ENCODE results near the gene TDRD1. TPM values are rescaled to one million over a fixed set of nuclear protein-coding genes. Genes with fewer than 3 reads are reported as not detected.

TDRD1 gene
- total and polyA plus RNA-seq, 10 of the 15 experiments (the other 5 are each of a cell fraction or from before 2014, with no cell fraction given) = 0.03 to 0.04 TPM; not detected in 8

DNA sequence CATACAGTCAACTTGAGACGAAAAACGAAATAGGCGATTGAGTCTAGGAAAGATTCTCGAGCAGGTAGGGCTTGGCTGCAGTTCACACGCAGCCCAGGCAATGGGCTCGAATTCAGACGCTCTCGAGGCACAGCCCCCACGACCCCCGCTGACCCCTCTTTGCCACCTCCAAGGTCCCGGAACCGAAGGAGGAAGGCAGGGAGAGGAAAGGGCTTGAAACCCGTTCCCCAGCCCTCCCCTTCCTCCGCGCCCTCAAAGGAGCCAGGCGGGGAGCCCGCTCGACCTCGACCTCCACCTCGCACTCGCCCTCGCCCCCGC is 5.6 kb upstream of the TDRD1 start (continued):
- TF ChIP-seq NRF1 (conservative IDR thresholded peaks at IDR 0.05; ENCODE audit: low read depth, low read length) (no peak), CREB1 (IDR thresholded peaks at IDR 0.05; ENCODE audit: low read depth) (no peak), NR2F1 (conservative IDR thresholded peaks at IDR 0.05) (peak; percentile 65; the same call in 1 of the 2 replicates), ZZZ3 (IDR thresholded peaks at IDR 0.05; ENCODE audit: control insufficient read depth, insufficient read length, low read depth) (no peak), LARP7 (IDR thresholded peaks at IDR 0.05) (no peak; the same call in 1 of the 2 replicates), IKZF2 (IDR thresholded peaks at IDR 0.05) (0 out of 4 replicates have a peak, but pooled peaks of 1 of the 2 experiments have one; percentile 8)

DNA sequence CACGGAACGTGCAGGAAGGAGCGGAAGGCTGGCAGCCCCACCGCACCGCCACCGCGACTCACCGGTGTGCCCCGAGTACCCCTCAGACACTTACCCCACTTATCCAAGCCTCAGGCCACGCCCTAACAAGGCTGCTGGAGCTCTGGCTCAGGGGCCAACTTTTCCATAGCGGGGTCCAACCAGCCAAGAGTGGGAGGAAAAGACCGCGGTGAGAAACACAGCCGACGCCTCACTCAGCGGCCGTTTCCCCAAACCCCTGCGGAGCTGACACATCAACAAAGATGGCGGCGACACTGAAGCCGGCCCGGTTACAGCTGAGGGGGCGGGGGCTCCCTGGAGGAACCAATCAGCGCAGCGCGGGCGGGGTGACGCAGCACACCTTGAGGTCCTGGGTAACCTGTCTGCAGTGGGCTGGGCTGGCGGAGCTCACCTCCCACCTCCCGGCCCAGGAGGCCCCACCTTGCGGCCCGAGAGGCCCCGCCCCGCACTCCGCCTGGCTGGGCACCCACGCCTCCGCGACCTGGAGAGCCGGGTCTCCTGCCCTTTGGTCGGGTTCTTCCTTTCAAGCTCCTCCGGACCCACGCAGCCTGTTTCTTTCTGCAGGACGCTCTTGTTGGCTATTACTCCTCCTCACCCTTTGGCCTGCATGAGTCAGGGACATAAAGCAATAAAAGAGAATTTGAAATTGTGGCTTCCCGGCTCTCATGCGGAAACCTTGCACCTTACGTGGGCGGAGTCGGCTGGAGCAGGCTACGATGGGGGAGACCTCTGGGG is 5.0 kb upstream of the TDRD1 start, which contains the start of gene CCDC186:
TSS of gene CCDC186 (minus strand) at position 283 of the 774 bp plus-strand sequence. CDS start 10,935 bp downstream, outside the sequence.
- ChIA-PET SMC1A (ENCODE audit: uncharacterized antibody, unreplicated experiment) (interaction anchor here (1.0 to 1.8 kb wide), 4 partner anchors 11 to 488 kb away, joined by 3 to 5 read pairs (median 4); no protein-coding TSS in a partner anchor), RAD21 (ENCODE audit: unreplicated experiment) (interaction anchor here (1.6 kb wide), 1 partner anchor 285 kb away, joined by 5 read pairs; no protein-coding TSS in a partner anchor), POLR2A (interaction anchor here (1.0 to 1.3 kb wide), 2 partner anchors 15 to 495 kb away, joined by 3 read pairs; no protein-coding TSS in a partner anchor), CTCF (interaction anchor here (0.8 to 1.3 kb wide), 5 partner anchors 13 to 130 kb away, joined by 3 read pairs; no protein-coding TSS in a partner anchor)
- Histone ChIP-seq H3K27me3 (replicated peaks in 1 of 2; ENCODE audit: control insufficient read depth in 2 of 2, insufficient read depth in 2 of 2, low read length in 1 of 2) (no peaks in the 10 kb centered on the region), H3K9me3 (replicated peaks; ENCODE audit: control insufficient read depth, insufficient read depth, low read length) (no peaks in the 10 kb centered on the region), H3K4me3 (peak within 1 kb of the TSS; percentile 91), H3K9ac (ENCODE audit: control insufficient read depth, insufficient read depth, low read length) (peak within 1 kb of the TSS; percentile 95), H4K20me1 (ENCODE audit: control insufficient read depth, insufficient read depth) (no peaks in the 10 kb centered on the region), H3K36me3 (ENCODE audit: control insufficient read depth in 2 of 2, insufficient read depth in 2 of 2, low read length in 1 of 2) (no peaks in the 10 kb centered on the region), H2AFZ (ENCODE audit: control insufficient read depth, low read depth, low read length) (peak within 1 kb of the TSS; percentile 94), H3K4me1 (ENCODE audit: control insufficient read depth, insufficient read depth, low read length) (peaks cover 4% of the 10 kb centered on the region), H3K79me2 (ENCODE audit: control insufficient read depth, insufficient read depth, low read length) (peaks cover 29% of the 10 kb centered on the region), H3K27ac (ENCODE audit: control insufficient read depth, insufficient read depth) (peak within 1 kb of the TSS; percentile 82), H3K4me2 (ENCODE audit: control insufficient read depth, insufficient read depth) (peak within 1 kb of the TSS; percentile 95)
- ATAC-seq (peak; percentile 98), DNase-seq (ENCODE audit: low read depth, low spot score) (peak; percentile 79), FAIRE-seq (peak; percentile 82)
- intact Hi-C loops (cut with micrococcal nuclease; ENCODE audit: unreplicated experiment) = no loop called here
- in situ Hi-C loops (cut with MboI) = no loop called here
- WGBS (ENCODE audit: insufficient coverage, insufficient replicate concordance, low lambda C conversion rate, missing lambda C conversion rate) = 2% methylated on average over 49 of the region's 49 CpGs
- no TSS peak for BruUV-seq (replicated peaks)
- TF ChIP-seq POLR2A (IDR thresholded peaks at IDR 0.05; ENCODE audit: low read depth, low read length) = peak; percentile 96
- TF ChIP-seq SMAD1 (IDR thresholded peaks at IDR 0.05; ENCODE audit: low read depth, partially characterized antibody) = peak; percentile 58
- peak; percentile 53; the same call in 1 of the 2 replicates for TF ChIP-seq HDGF (IDR thresholded peaks at IDR 0.05)
- peak; percentile 78; the same call in 1 of the 2 replicates for TF ChIP-seq ASH2L (IDR thresholded peaks at IDR 0.05; ENCODE audit: borderline replicate concordance, low read depth)
- TF ChIP-seq SIN3A (IDR thresholded peaks at IDR 0.05; ENCODE audit: low read depth, low read length) = peak; percentile 69; the same call in 1 of the 2 replicates
- TF ChIP-seq TBL1XR1 (IDR thresholded peaks at IDR 0.05; ENCODE audit: low read depth, low read length) = peak; percentile 28; the same call in 1 of the 2 replicates
- no peak for TF ChIP-seq TCF7 (IDR thresholded peaks at IDR 0.05; ENCODE audit: borderline replicate concordance)
- TF ChIP-seq, protein P1, sequence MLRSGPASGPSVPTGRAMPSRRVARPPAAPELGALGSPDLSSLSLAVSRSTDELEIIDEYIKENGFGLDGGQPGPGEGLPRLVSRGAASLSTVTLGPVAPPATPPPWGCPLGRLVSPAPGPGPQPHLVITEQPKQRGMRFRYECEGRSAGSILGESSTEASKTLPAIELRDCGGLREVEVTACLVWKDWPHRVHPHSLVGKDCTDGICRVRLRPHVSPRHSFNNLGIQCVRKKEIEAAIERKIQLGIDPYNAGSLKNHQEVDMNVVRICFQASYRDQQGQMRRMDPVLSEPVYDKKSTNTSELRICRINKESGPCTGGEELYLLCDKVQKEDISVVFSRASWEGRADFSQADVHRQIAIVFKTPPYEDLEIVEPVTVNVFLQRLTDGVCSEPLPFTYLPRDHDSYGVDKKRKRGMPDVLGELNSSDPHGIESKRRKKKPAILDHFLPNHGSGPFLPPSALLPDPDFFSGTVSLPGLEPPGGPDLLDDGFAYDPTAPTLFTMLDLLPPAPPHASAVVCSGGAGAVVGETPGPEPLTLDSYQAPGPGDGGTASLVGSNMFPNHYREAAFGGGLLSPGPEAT (IDR thresholded peaks at IDR 0.05; ENCODE audit: low read depth) = peak; percentile 37; the same call in 1 of the 2 replicates
- TF ChIP-seq CREM (IDR thresholded peaks at IDR 0.05; ENCODE audit: low read depth) = peak; percentile 51; the same call in 1 of the 2 replicates
- TF ChIP-seq YY1 (IDR thresholded peaks at IDR 0.05; ENCODE audit: low read depth, low read length) = peak; percentile 96
- 0 out of 2 replicates have a peak, but pooled peaks have one; percentile 11 for TF ChIP-seq DPF2 (IDR thresholded peaks at IDR 0.05)
- TF ChIP-seq TAF1 (IDR thresholded peaks at IDR 0.05; ENCODE audit: borderline replicate concordance, low read depth, low read length) = peak; percentile 80; the same call in 1 of the 2 replicates
- peak; percentile 83 for TF ChIP-seq CREB1 (IDR thresholded peaks at IDR 0.05; ENCODE audit: low read depth)
- TF ChIP-seq EGR1 (IDR thresholded peaks at IDR 0.05; ENCODE audit: borderline replicate concordance in 1 of 2, low read depth in 2 of 2, low read length in 2 of 2) = peak in 1 of 2 experiments; percentile 40; a peak in 2 of 3 replicates
- TF ChIP-seq SMARCA5 (IDR thresholded peaks at IDR 0.05) = 0 out of 2 replicates have a peak, but pooled peaks have one; percentile 26
- TF ChIP-seq BHLHE40 (IDR thresholded peaks at IDR 0.05; ENCODE audit: borderline replicate concordance in 1 of 2, low read depth in 2 of 2, low read length in 1 of 2) = peak in 1 of 2 experiments; percentile 79; a peak in 1 of 4 replicates
- TF ChIP-seq STAT3 (IDR thresholded peaks at IDR 0.05; ENCODE audit: low read depth, low read length) = no peak
- TF ChIP-seq LARP7 (IDR thresholded peaks at IDR 0.05) = 0 out of 2 replicates have a peak, but pooled peaks have one; percentile 36
